Esophagus muscularis mucosa (tissue), 4 donors: ENCODE results near the gene NEK9. TPM values are rescaled to one million over a fixed set of nuclear protein-coding genes. Genes with fewer than 3 reads are reported as not detected.

Experiments used
- DNase-seq: peaks from one replicate; pipeline ENCODE4 v3.0.0-alpha.2; 2017; ENCODE audit errors: extremely low spot score
- H3K27ac ChIP-seq, 4 donors: fragments of 200-600 bp; sonication (generic); replicated peaks in 1 of 4; 1 replicate in 3 of 4; 2 replicates in 1 of 4; pipeline ENCODE4 v1.5.1; 2016 to 2019; ENCODE audit warnings: mild to moderate bottlenecking in 1 of 4
- H3K27me3 ChIP-seq, 4 donors: fragments of 200-600 bp; sonication (generic); one replicate each; pipeline versions ENCODE4 v1.5.1 to v1.6.0; 2016 to 2019
- H3K36me3 ChIP-seq, 4 donors: fragments of 200-600 bp; sonication (generic); one replicate each; pipeline ENCODE4 v1.5.1; 2016 to 2019
- H3K4me1 ChIP-seq, 4 donors: fragments of 200-600 bp; sonication (generic); one replicate each; pipeline ENCODE4 v1.5.1; 2016 to 2019
- H3K4me3 ChIP-seq, 4 donors: fragments of 200-600 bp; sonication (generic); 1 replicate in 2 of 4; 2 replicates in 2 of 4; pipeline ENCODE4 v1.5.1; 2016 to 2019; ENCODE audit warnings: mild to moderate bottlenecking in 4 of 4, moderate library complexity in 1 of 4
- H3K9me3 ChIP-seq, 4 donors: fragments of 200-600 bp; sonication (generic); 1 replicate in 3 of 4; 2 replicates in 1 of 4; pipeline ENCODE4 v1.5.1; 2016 to 2019
- CTCF ChIP-seq, 3 experiments: fragments of 200-600 bp in 2 of 3; fragments of 450-650 bp in 1 of 3; sonication (generic) in 2 of 3; IDR thresholded peaks; one replicate each; pipeline ENCODE4 v1.5.1; 2017 to 2019; ENCODE audit warnings: antibody characterized with exemption in 3 of 3, mild to moderate bottlenecking in 2 of 3, moderate library complexity in 1 of 3
- EP300 ChIP-seq: sonication (generic); formaldehyde crosslinking; IDR thresholded peaks from one replicate; pipeline ENCODE4 v1.6.1; 2017; ENCODE audit warnings: antibody characterized with exemption
- POLR2A ChIP-seq: fragments of 450-650 bp; IDR thresholded peaks from one replicate; pipeline ENCODE4 v1.6.1; 2017; ENCODE audit warnings: antibody characterized with exemption, moderate library complexity, mild to moderate bottlenecking, low read depth
- POLR2AphosphoS5 ChIP-seq, 2 donors: sonication (generic); formaldehyde crosslinking; IDR thresholded peaks; one replicate each; pipeline ENCODE4 v1.6.1; 2017; ENCODE audit warnings: antibody characterized with exemption in 2 of 2
- WGBS: methylation state at CpG from one replicate; pipeline ENCODE4 v1.1.5; 2018; 5-methylcytosine and 5-hydroxymethylcytosine counted together
- intact Hi-C: fragments of 100-400 bp; cut with DNase I; formaldehyde crosslinking; loops from one replicate; pipeline ENCODE4 v1.15.1; 2023
- total RNA-seq, 4 donors: library from RNA; depleted of rRNA; stranded (reverse); fragments of >200 nt; gene quantifications; one replicate each; pipeline versions ENCODE4 v1.1.0 to v1.2.1, GENCODE V29; 2016

Gene NEK9
- total RNA-seq, 4 donors from 2014 or later: 52.3 to 111 (median 79.0) TPM

- peaks cover 40 to 67% (median 60%) of the 10 kb centered on the region in 4 donors for H3K4me1 ChIP-seq
- intact Hi-C loops: no loop called here
- no peaks in the 10 kb centered on the region for H3K9me3 ChIP-seq
- no peaks in the 10 kb centered on the region for H3K27me3 ChIP-seq
- no peak overlapping the region for H3K4me3 ChIP-seq
- no peak overlapping the region for H3K27ac ChIP-seq
- TF ChIP-seq POLR2AphosphoS5 (IDR thresholded peaks at IDR 0.05): no peak
- TF ChIP-seq POLR2A: no peak
- no peak for TF ChIP-seq EP300
- TF ChIP-seq CTCF (IDR thresholded peaks at IDR 0.05): no peak
- DNase-seq: no peak
- no peaks in the 10 kb centered on the region for H3K36me3 ChIP-seq
- 92% methylated on average over 2 of the region's 2 CpGs for WGBS
These were observed 36.8 kb upstream of the NEK9 start for GRCh38 chr14:75163677-75164076.

- no peak for DNase-seq
- TF ChIP-seq POLR2A: no peak
- no peak for TF ChIP-seq CTCF (IDR thresholded peaks at IDR 0.05)
- TF ChIP-seq EP300: no peak
- TF ChIP-seq POLR2AphosphoS5 (IDR thresholded peaks at IDR 0.05): no peak
- H3K4me3 ChIP-seq: no peak overlapping the region
- intact Hi-C loops: no loop called here
- H3K9me3 ChIP-seq: no peaks in the 10 kb centered on the region
- 86% methylated on average over 3 of the region's 3 CpGs for WGBS
- H3K27me3 ChIP-seq: no peaks in the 10 kb centered on the region
- H3K36me3 ChIP-seq: no peaks in the 10 kb centered on the region
- H3K27ac ChIP-seq: no peak overlapping the region
- peaks cover 40 to 65% (median 54%) of the 10 kb centered on the region in 4 donors for H3K4me1 ChIP-seq
These were observed 35.8 kb upstream of the NEK9 start for GRCh38 chr14:75162631-75163030.

GRCh38 chr14:75158843-75159614, 32.2 kb upstream of the NEK9 start:
- Histone ChIP-seq H3K27ac (no peak overlapping the region), H3K9me3 (no peaks in the 10 kb centered on the region), H3K27me3 (no peaks in the 10 kb centered on the region), H3K4me1 (peaks cover 16 to 39% (median 25%) of the 10 kb centered on the region in 4 donors), H3K4me3 (no peak overlapping the region), H3K36me3 (no peaks in the 10 kb centered on the region)
- DNase-seq: no peak
- intact Hi-C loops: no loop called here
- no peak for TF ChIP-seq POLR2A
- TF ChIP-seq POLR2AphosphoS5 (IDR thresholded peaks at IDR 0.05): no peak
- no peak for TF ChIP-seq EP300
- TF ChIP-seq CTCF (IDR thresholded peaks at IDR 0.05): no peak
- 100% methylated on average over 6 of the region's 6 CpGs for WGBS

DNA sequence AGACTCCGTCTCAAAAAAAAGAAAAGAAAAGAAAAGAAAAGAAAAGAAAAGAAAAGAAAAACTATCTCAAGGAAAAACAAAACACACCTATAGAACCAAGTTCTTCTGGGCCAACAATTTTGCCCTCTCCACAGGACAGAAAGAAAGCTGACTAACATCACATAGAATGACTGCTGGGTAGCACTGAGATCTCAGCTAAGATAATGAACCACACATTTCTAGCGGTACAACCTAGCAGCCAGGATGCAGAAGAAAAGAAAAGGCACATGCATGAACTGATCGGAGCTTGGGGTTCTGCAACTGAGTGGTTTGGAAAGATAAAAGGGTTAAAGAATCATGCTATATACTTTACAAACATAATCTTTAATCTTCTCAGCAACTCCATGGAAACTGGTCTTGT, 30.1 kb upstream of the NEK9 start:
- no peaks in the 10 kb centered on the region for H3K9me3 ChIP-seq

More for the DNA sequence above, 30.1 kb upstream of the NEK9 start:
- no peak for DNase-seq
- WGBS: 84% methylated on average over 3 of the region's 3 CpGs
- TF ChIP-seq POLR2AphosphoS5 (IDR thresholded peaks at IDR 0.05): no peak
- no peak for TF ChIP-seq POLR2A
- no peak for TF ChIP-seq CTCF (IDR thresholded peaks at IDR 0.05)
- no peak for TF ChIP-seq EP300
- Histone ChIP-seq H3K4me3 (no peak overlapping the region), H3K36me3 (peaks cover 0 to under 1% (median under 1%) of the 10 kb centered on the region in 4 donors), H3K27ac (no peak overlapping the region), H3K27me3 (no peaks in the 10 kb centered on the region), H3K4me1 (peaks cover 21 to 48% (median 30%) of the 10 kb centered on the region in 4 donors)
- intact Hi-C loops: no loop called here
